NCI-H446 (cell line): ENCODE data around the gene TNFAIP2.

Experiments
- DNase-seq, 2 experiments: peaks; one replicate each; lab custom pipeline; 2025; lab: John Stamatoyannopoulos, UW

The TNFAIP2 gene

GRCh38 chr14:103121846-103122584 is 1.2 kb upstream of the TNFAIP2 start:
- peak; percentile 45 to 75 for DNase-seq

GRCh38 chr14:103122585-103122946 is 695 bp upstream of the TNFAIP2 start:
- DNase-seq: no peak

- DNase-seq: no peak
Measured at GRCh38 chr14:103123634-103124500, 606 bp downstream of the TNFAIP2 start.

GRCh38 chr14:103124501-103125001 is 1.3 kb downstream of the TNFAIP2 start:
- no peak for DNase-seq

- no peak for DNase-seq
Measured at GRCh38 chr14:103125098-103126070, 2.1 kb downstream of the TNFAIP2 start.

GRCh38 chr14:103126088-103126872 is 3.0 kb downstream of the TNFAIP2 start:
- DNase-seq: no peak

GRCh38 chr14:103126873-103127304 is 3.6 kb downstream of the TNFAIP2 start:
- DNase-seq: no peak

GRCh38 chr14:103127356-103127755 is 4.1 kb downstream of the TNFAIP2 start:
- DNase-seq: no peak

GRCh38 chr14:103127861-103128598 is 4.8 kb downstream of the TNFAIP2 start:
- no peak for DNase-seq

GRCh38 chr14:103128631-103129300 is 5.5 kb downstream of the TNFAIP2 start:
- no peak for DNase-seq

- no peak for DNase-seq
Measured at GRCh38 chr14:103129301-103130016, 6.2 kb downstream of the TNFAIP2 start.

- no peak for DNase-seq
Measured at GRCh38 chr14:103130017-103130764, 6.9 kb downstream of the TNFAIP2 start.

GRCh38 chr14:103130965-103131364 is 7.7 kb downstream of the TNFAIP2 start:
- no peak for DNase-seq

- no peak for DNase-seq
Measured at GRCh38 chr14:103131580-103131979, 8.3 kb downstream of the TNFAIP2 start.

GRCh38 chr14:103132381-103133209 is 9.3 kb downstream of the TNFAIP2 start:
- DNase-seq: no peak

GRCh38 chr14:103133210-103134140 is 10.2 kb downstream of the TNFAIP2 start:
- DNase-seq: no peak
